ENCODE measurements around the gene GJA10.

DNA sequence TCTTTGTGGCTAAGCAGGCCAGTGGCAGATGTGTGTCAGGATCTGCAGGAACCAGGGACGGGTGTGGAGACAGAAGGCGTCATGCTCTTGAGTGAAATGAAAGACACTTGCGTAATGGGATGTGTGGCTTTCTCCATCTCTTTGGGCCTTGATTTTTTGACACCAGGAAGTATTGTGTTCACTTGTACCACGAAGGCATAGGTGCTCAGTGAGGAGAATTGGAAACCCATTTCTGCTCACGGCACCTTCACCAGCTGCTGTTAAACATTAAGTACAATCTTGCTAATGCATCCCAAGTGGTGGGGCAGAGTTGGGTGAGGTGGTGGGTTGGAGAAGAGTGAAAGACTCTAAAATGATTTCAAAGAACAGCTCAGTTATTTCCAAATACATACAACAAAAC, 30.0 kb downstream of the GJA10 start:
- TF ChIP-seq CTCF (conservative IDR thresholded peaks at IDR 0.05; ENCODE audit: low read depth, low read length), result no peak
- no peak for TF ChIP-seq EZH2phosphoT487 (IDR thresholded peaks at IDR 0.05; ENCODE audit: borderline replicate concordance, low read length)
- no peak for TF ChIP-seq EZH2 (IDR thresholded peaks at IDR 0.05; ENCODE audit: low read length, unreplicated experiment)
